T47D (cell line): Measurements from ENCODE around the gene FAM32A.

Experiments
- DNase-seq, 2 experiments: peaks; one replicate each; pipeline versions ENCODE4 v3.0.0 to v3.0.0-alpha.2; 2011 to 2012; ENCODE audit warnings: low read depth in 1 of 2, low spot score in 1 of 2
- JUND ChIP-seq: IDR thresholded peaks from 2 replicates; pipeline ENCODE4 v1.6.1; 2012; ENCODE audit warnings: low read depth
- in situ Hi-C: cut with HindIII; loops from 2 replicates; pipeline ENCODE4 v1.10.0; 2016; ENCODE audit warnings: low sequenced_read_pairs, low pct_unique_long_range_greater_than_20kb

FAM32A gene

GRCh38 chr19:16185123-16185767 lies at the start of gene FAM32A:
TSS of gene FAM32A (plus strand) at chr19:16185410. CDS start at chr19:16185443, 33 bp downstream.
- in situ Hi-C loops: no loop called here
- no peak for TF ChIP-seq JUND
- peak; percentile 94 to 98 for DNase-seq

GRCh38 chr19:16135430-16136127 lies 49.6 kb upstream of the FAM32A start:
- in situ Hi-C loops: no loop called here
- no peak for TF ChIP-seq JUND
- DNase-seq: no peak

GRCh38 chr19:16136185-16136999 lies 48.8 kb upstream of the FAM32A start:
- peak in 1 of 2 experiments; percentile 10 for DNase-seq
- no peak for TF ChIP-seq JUND

GRCh38 chr19:16139752-16140151 lies 45.5 kb upstream of the FAM32A start:
- DNase-seq: no peak
- TF ChIP-seq JUND: no peak

More at GRCh38 chr19:16136185-16136999, 48.8 kb upstream of the FAM32A start:
- in situ Hi-C loops: no loop called here

GRCh38 chr19:16141043-16141442 lies 44.2 kb upstream of the FAM32A start:
- no peak for DNase-seq
- no peak for TF ChIP-seq JUND
- in situ Hi-C loops: no loop called here

More at GRCh38 chr19:16139752-16140151, 45.5 kb upstream of the FAM32A start:
- in situ Hi-C loops: no loop called here

- in situ Hi-C loops: no loop called here
- DNase-seq: no peak
- TF ChIP-seq JUND: no peak
Measured at GRCh38 chr19:16142032-16142580, 43.1 kb upstream of the FAM32A start.

GRCh38 chr19:16143399-16144215 lies 41.6 kb upstream of the FAM32A start, which contains the start of gene HSH2D:
TSS of gene HSH2D (plus strand) at chr19:16143685. CDS start at chr19:16148751, 5,066 bp downstream.
- DNase-seq: peak in 1 of 2 experiments; percentile 74
- no peak for TF ChIP-seq JUND
- in situ Hi-C loops: no loop called here

- no peak for TF ChIP-seq JUND
- in situ Hi-C loops: no loop called here
- DNase-seq: no peak
Measured at GRCh38 chr19:16144216-16144581, 41.0 kb upstream of the FAM32A start.

GRCh38 chr19:16146112-16146511 lies 39.1 kb upstream of the FAM32A start:
- in situ Hi-C loops: no loop called here
- TF ChIP-seq JUND: no peak

GRCh38 chr19:16148443-16149229 lies 36.6 kb upstream of the FAM32A start:
- TF ChIP-seq JUND: no peak
- in situ Hi-C loops: no loop called here
- no peak for DNase-seq

More at GRCh38 chr19:16146112-16146511, 39.1 kb upstream of the FAM32A start:
- DNase-seq: no peak
